ENCODE results near the gene STT3A. TPM values are rescaled to one million over a fixed set of nuclear protein-coding genes. Genes with fewer than 3 reads are reported as not detected.

STT3A gene
- total and polyA plus RNA-seq, 4 donors, result 86.9 to 95.7 (median 94.9) TPM

- 73% methylated on average over 1 of the region's 7 CpGs for WGBS (ENCODE audit: insufficient coverage)
Measured at GRCh38 chr11:125627236-125627910, 34.7 kb downstream of the STT3A start.

GRCh38 chr11:125637840-125638239 lies 45.2 kb downstream of the STT3A start:
- Histone ChIP-seq H3K36me3 (ENCODE audit: control insufficient read depth, insufficient read depth, low read length) (peaks cover 7% of the 10 kb centered on the region), H3K9me3 (ENCODE audit: control insufficient read depth, insufficient read depth, low read length) (no peaks in the 10 kb centered on the region), H3K27me3 (ENCODE audit: control insufficient read depth, insufficient read depth, low read length) (no peaks in the 10 kb centered on the region), H3K27ac (ENCODE audit: low read depth, low read length) (no peak overlapping the region), H3K4me3 (ENCODE audit: low read depth, low read length) (no peak overlapping the region), H3K4me1 (ENCODE audit: control insufficient read depth, insufficient read depth, low read length) (no peaks in the 10 kb centered on the region)
- no peak for DNase-seq (ENCODE audit: low read depth in 4 of 6, low spot score in 6 of 6)
- 74% methylated on average over 2 of the region's 3 CpGs for WGBS (ENCODE audit: insufficient coverage)

More at GRCh38 chr11:125627236-125627910, 34.7 kb downstream of the STT3A start:
- peak overlapping the region; percentile 78 for H3K4me3 ChIP-seq (ENCODE audit: low read depth, low read length)
- no peaks in the 10 kb centered on the region for H3K27me3 ChIP-seq (ENCODE audit: control insufficient read depth, insufficient read depth, low read length)
- H3K9me3 ChIP-seq (ENCODE audit: control insufficient read depth, insufficient read depth, low read length), result no peaks in the 10 kb centered on the region
- H3K4me1 ChIP-seq (ENCODE audit: control insufficient read depth, insufficient read depth, low read length), result peaks cover 20% of the 10 kb centered on the region
- H3K27ac ChIP-seq (ENCODE audit: low read depth, low read length), result no peak overlapping the region
- H3K36me3 ChIP-seq (ENCODE audit: control insufficient read depth, insufficient read depth, low read length), result peaks cover 14% of the 10 kb centered on the region
- no peak for DNase-seq (ENCODE audit: low read depth in 4 of 6, low spot score in 6 of 6)

GRCh38 chr11:125638315-125638714 lies 45.7 kb downstream of the STT3A start:
- no peaks in the 10 kb centered on the region for H3K4me1 ChIP-seq (ENCODE audit: control insufficient read depth, insufficient read depth, low read length)
- H3K27ac ChIP-seq (ENCODE audit: low read depth, low read length), result no peak overlapping the region
- H3K4me3 ChIP-seq (ENCODE audit: low read depth, low read length), result no peak overlapping the region
- peaks cover 7% of the 10 kb centered on the region for H3K36me3 ChIP-seq (ENCODE audit: control insufficient read depth, insufficient read depth, low read length)
- no peak for DNase-seq (ENCODE audit: low read depth in 4 of 6, low spot score in 6 of 6)
- H3K9me3 ChIP-seq (ENCODE audit: control insufficient read depth, insufficient read depth, low read length), result no peaks in the 10 kb centered on the region
- H3K27me3 ChIP-seq (ENCODE audit: control insufficient read depth, insufficient read depth, low read length), result no peaks in the 10 kb centered on the region
- no CpG with 5 or more reads among the region's 1 CpG for WGBS (ENCODE audit: insufficient coverage)

- WGBS (ENCODE audit: insufficient coverage), result no CpG with 5 or more reads among the region's 3 CpGs
- H3K9me3 ChIP-seq (ENCODE audit: control insufficient read depth, insufficient read depth, low read length), result no peaks in the 10 kb centered on the region
- no peaks in the 10 kb centered on the region for H3K4me1 ChIP-seq (ENCODE audit: control insufficient read depth, insufficient read depth, low read length)
Measured at GRCh38 chr11:125645871-125646270, 53.2 kb downstream of the STT3A start.

GRCh38 chr11:125649465-125650166 lies 57.0 kb downstream of the STT3A start:
- peaks cover 8% of the 10 kb centered on the region for H3K36me3 ChIP-seq (ENCODE audit: control insufficient read depth, insufficient read depth, low read length)
- 100% methylated on average over 1 of the region's 6 CpGs for WGBS (ENCODE audit: insufficient coverage)
- no peaks in the 10 kb centered on the region for H3K9me3 ChIP-seq (ENCODE audit: control insufficient read depth, insufficient read depth, low read length)
- DNase-seq (ENCODE audit: low read depth in 4 of 6, low spot score in 6 of 6), result no peak
- no peak overlapping the region for H3K27ac ChIP-seq (ENCODE audit: low read depth, low read length)
- H3K4me1 ChIP-seq (ENCODE audit: control insufficient read depth, insufficient read depth, low read length), result no peaks in the 10 kb centered on the region
- no peaks in the 10 kb centered on the region for H3K27me3 ChIP-seq (ENCODE audit: control insufficient read depth, insufficient read depth, low read length)
- no peak overlapping the region for H3K4me3 ChIP-seq (ENCODE audit: low read depth, low read length)

More at GRCh38 chr11:125645871-125646270, 53.2 kb downstream of the STT3A start:
- Histone ChIP-seq H3K4me3 (ENCODE audit: low read depth, low read length) (no peak overlapping the region), H3K27me3 (ENCODE audit: control insufficient read depth, insufficient read depth, low read length) (no peaks in the 10 kb centered on the region), H3K27ac (ENCODE audit: low read depth, low read length) (no peak overlapping the region), H3K36me3 (ENCODE audit: control insufficient read depth, insufficient read depth, low read length) (peaks cover 4% of the 10 kb centered on the region)
- DNase-seq (ENCODE audit: low read depth in 4 of 6, low spot score in 6 of 6), result no peak

GRCh38 chr11:125662689-125663088 lies 70.0 kb downstream of the STT3A start:
- no peak for DNase-seq (ENCODE audit: low read depth in 4 of 6, low spot score in 6 of 6)
- H3K36me3 ChIP-seq (ENCODE audit: control insufficient read depth, insufficient read depth, low read length), result no peaks in the 10 kb centered on the region
- H3K4me3 ChIP-seq (ENCODE audit: low read depth, low read length), result no peak overlapping the region

GRCh38 chr11:125663910-125664309 lies 71.3 kb downstream of the STT3A start:
- no peak for DNase-seq (ENCODE audit: low read depth in 4 of 6, low spot score in 6 of 6)
- Histone ChIP-seq H3K9me3 (ENCODE audit: control insufficient read depth, insufficient read depth, low read length) (peaks cover 4% of the 10 kb centered on the region), H3K27me3 (ENCODE audit: control insufficient read depth, insufficient read depth, low read length) (no peaks in the 10 kb centered on the region), H3K4me3 (ENCODE audit: low read depth, low read length) (no peak overlapping the region), H3K27ac (ENCODE audit: low read depth, low read length) (no peak overlapping the region), H3K4me1 (ENCODE audit: control insufficient read depth, insufficient read depth, low read length) (no peaks in the 10 kb centered on the region), H3K36me3 (ENCODE audit: control insufficient read depth, insufficient read depth, low read length) (no peaks in the 10 kb centered on the region)
- WGBS (ENCODE audit: insufficient coverage), result no CpG with 5 or more reads among the region's 3 CpGs

More at GRCh38 chr11:125662689-125663088, 70.0 kb downstream of the STT3A start:
- H3K9me3 ChIP-seq (ENCODE audit: control insufficient read depth, insufficient read depth, low read length), result peaks cover 4% of the 10 kb centered on the region
- no peak overlapping the region for H3K27ac ChIP-seq (ENCODE audit: low read depth, low read length)
- H3K4me1 ChIP-seq (ENCODE audit: control insufficient read depth, insufficient read depth, low read length), result no peaks in the 10 kb centered on the region
- no peaks in the 10 kb centered on the region for H3K27me3 ChIP-seq (ENCODE audit: control insufficient read depth, insufficient read depth, low read length)
- no CpG with 5 or more reads among the region's 2 CpGs for WGBS (ENCODE audit: insufficient coverage)

GRCh38 chr11:125667151-125667550 lies 74.5 kb downstream of the STT3A start:
- H3K4me3 ChIP-seq (ENCODE audit: low read depth, low read length), result no peak overlapping the region
- WGBS (ENCODE audit: insufficient coverage), result no CpG with 5 or more reads among the region's 2 CpGs
- no peak overlapping the region for H3K27ac ChIP-seq (ENCODE audit: low read depth, low read length)
- H3K9me3 ChIP-seq (ENCODE audit: control insufficient read depth, insufficient read depth, low read length), result peaks cover 4% of the 10 kb centered on the region
- H3K36me3 ChIP-seq (ENCODE audit: control insufficient read depth, insufficient read depth, low read length), result no peaks in the 10 kb centered on the region
- no peaks in the 10 kb centered on the region for H3K4me1 ChIP-seq (ENCODE audit: control insufficient read depth, insufficient read depth, low read length)
- no peak for DNase-seq (ENCODE audit: low read depth in 4 of 6, low spot score in 6 of 6)
- no peaks in the 10 kb centered on the region for H3K27me3 ChIP-seq (ENCODE audit: control insufficient read depth, insufficient read depth, low read length)

- H3K4me1 ChIP-seq (ENCODE audit: control insufficient read depth, insufficient read depth, low read length), result no peaks in the 10 kb centered on the region
- no CpG with 5 or more reads among the region's 1 CpG for WGBS (ENCODE audit: insufficient coverage)
- no peaks in the 10 kb centered on the region for H3K36me3 ChIP-seq (ENCODE audit: control insufficient read depth, insufficient read depth, low read length)
- H3K9me3 ChIP-seq (ENCODE audit: control insufficient read depth, insufficient read depth, low read length), result peaks cover 4% of the 10 kb centered on the region
- no peaks in the 10 kb centered on the region for H3K27me3 ChIP-seq (ENCODE audit: control insufficient read depth, insufficient read depth, low read length)
- no peak overlapping the region for H3K4me3 ChIP-seq (ENCODE audit: low read depth, low read length)
- H3K27ac ChIP-seq (ENCODE audit: low read depth, low read length), result no peak overlapping the region
- no peak for DNase-seq (ENCODE audit: low read depth in 4 of 6, low spot score in 6 of 6)
Measured at GRCh38 chr11:125670172-125670571, 77.5 kb downstream of the STT3A start.

- H3K4me1 ChIP-seq (ENCODE audit: control insufficient read depth, insufficient read depth, low read length), result no peaks in the 10 kb centered on the region
- no peaks in the 10 kb centered on the region for H3K27me3 ChIP-seq (ENCODE audit: control insufficient read depth, insufficient read depth, low read length)
- H3K27ac ChIP-seq (ENCODE audit: low read depth, low read length), result no peak overlapping the region
- H3K4me3 ChIP-seq (ENCODE audit: low read depth, low read length), result no peak overlapping the region
- DNase-seq (ENCODE audit: low read depth in 4 of 6, low spot score in 6 of 6), result no peak
- H3K36me3 ChIP-seq (ENCODE audit: control insufficient read depth, insufficient read depth, low read length), result no peaks in the 10 kb centered on the region
- WGBS (ENCODE audit: insufficient coverage), result no CpG with 5 or more reads among the region's 2 CpGs
- H3K9me3 ChIP-seq (ENCODE audit: control insufficient read depth, insufficient read depth, low read length), result no peaks in the 10 kb centered on the region
Measured at GRCh38 chr11:125671561-125671960, 78.9 kb downstream of the STT3A start.
